Erythroblast (primary cell): ENCODE results near the gene SLC38A3.

Source experiments
- GATA1 ChIP-seq: IDR thresholded peaks from 2 replicates; pipeline ENCODE4 v1.6.1; 2011; ENCODE audit warnings: low read depth, mild to moderate bottlenecking, control low read depth, low read length, moderate library complexity
- POLR2A ChIP-seq: IDR thresholded peaks from 2 replicates; pipeline ENCODE4 v1.6.1; 2011; ENCODE audit warnings: mild to moderate bottlenecking, low read length

DNA sequence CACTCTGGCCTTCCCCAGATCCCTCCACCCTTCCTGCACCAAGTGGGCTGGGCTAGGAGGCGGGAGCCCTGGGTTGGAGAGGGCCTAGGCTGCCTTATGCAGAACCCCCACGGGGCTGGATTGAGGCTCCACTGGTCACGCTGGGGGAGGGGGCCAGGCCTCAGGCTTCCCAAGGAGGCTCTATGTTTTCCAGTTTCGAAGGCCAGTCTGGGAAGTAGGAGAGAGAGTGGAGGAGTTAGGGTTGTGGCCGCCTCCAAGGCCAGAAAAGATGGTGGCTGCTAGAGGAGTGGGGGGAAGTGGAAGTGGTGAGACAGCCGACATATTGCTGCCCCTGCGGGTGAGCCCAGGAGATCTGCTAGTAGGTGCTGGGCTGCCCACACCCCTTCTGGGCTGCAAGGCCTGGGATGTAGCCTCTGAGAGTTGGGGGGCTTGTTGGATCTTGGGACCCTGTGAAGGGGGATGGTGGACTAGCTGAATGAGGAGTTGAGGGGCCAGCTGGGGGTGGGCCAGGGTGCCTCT, 32.1 kb downstream of the SLC38A3 start:
- no peak for TF ChIP-seq POLR2A
- TF ChIP-seq GATA1, result no peak
